H9 (cell line): Measurements from ENCODE around the gene STRN. TPM values are rescaled to one million over a fixed set of nuclear protein-coding genes. Genes with fewer than 3 reads are reported as not detected.

Source experiments
- DNase-seq: peaks from one replicate; pipeline ENCODE4 v3.0.0-alpha.2; 2017
- H2AFZ ChIP-seq: one replicate; pipeline ENCODE4 v1.6.1; 2013; ENCODE audit warnings: mild to moderate bottlenecking, low read length, control low read depth, moderate library complexity
- H2AK5ac ChIP-seq: 2 replicates; pipeline ENCODE4 v1.6.1; 2013; ENCODE audit warnings: low read length, control low read depth, mixed read lengths; ENCODE audit not compliant: insufficient read length
- H2BK120ac ChIP-seq: one replicate; pipeline ENCODE4 v1.6.1; 2013; ENCODE audit warnings: low read depth, mild to moderate bottlenecking, low read length, control low read depth, inconsistent platforms; ENCODE audit not compliant: poor library complexity, severe bottlenecking
- H2BK12ac ChIP-seq: 2 replicates; pipeline ENCODE4 v1.6.1; 2013; ENCODE audit warnings: low read length, control low read depth, mixed read lengths, low read depth; ENCODE audit not compliant: insufficient read length
- H2BK15ac ChIP-seq: 2 replicates; pipeline ENCODE4 v1.6.1; 2013; ENCODE audit warnings: low read depth, low read length, control low read depth
- H2BK20ac ChIP-seq: one replicate; pipeline ENCODE4 v1.6.1; 2013; ENCODE audit warnings: low read depth, mild to moderate bottlenecking, low read length, control low read depth, inconsistent platforms; ENCODE audit not compliant: poor library complexity, severe bottlenecking
- H2BK5ac ChIP-seq: 2 replicates; pipeline ENCODE4 v1.6.1; 2013; ENCODE audit warnings: low read length, control low read depth, mixed read lengths; ENCODE audit not compliant: insufficient read length
- H3K14ac ChIP-seq: 2 replicates; pipeline ENCODE4 v1.6.1; 2013; ENCODE audit warnings: low read length, control low read depth; ENCODE audit not compliant: insufficient read depth
- H3K18ac ChIP-seq: 2 replicates; pipeline ENCODE4 v1.6.1; 2013; ENCODE audit warnings: low read depth, mild to moderate bottlenecking, mixed read lengths, low read length, control low read depth; ENCODE audit not compliant: insufficient read length
- H3K23ac ChIP-seq: 2 replicates; pipeline ENCODE4 v1.6.1; 2013; ENCODE audit warnings: low read length, control low read depth, mixed read lengths, low read depth; ENCODE audit not compliant: insufficient read length
- H3K23me2 ChIP-seq: 2 replicates; pipeline ENCODE4 v1.6.1; 2013; ENCODE audit warnings: low read depth, mild to moderate bottlenecking, mixed read lengths, low read length, control low read depth; ENCODE audit not compliant: insufficient read length, poor library complexity, severe bottlenecking
- H3K27ac ChIP-seq: 2 replicates; pipeline ENCODE4 v1.5.1; 2013; ENCODE audit warnings: low read length, control low read depth, mixed read lengths, low read depth; ENCODE audit not compliant: insufficient read length
- H3K27me3 ChIP-seq: 2 replicates; pipeline ENCODE4 v1.6.1; 2013; ENCODE audit warnings: low read length, control low read depth, inconsistent platforms; ENCODE audit not compliant: insufficient read depth
- H3K4ac ChIP-seq: 2 replicates; pipeline ENCODE4 v1.6.1; 2013; ENCODE audit warnings: low read depth, mild to moderate bottlenecking, control low read depth, inconsistent platforms, low read length, moderate library complexity
- H3K4me1 ChIP-seq: 2 replicates; pipeline ENCODE4 v1.6.1; 2013; ENCODE audit warnings: low read length, control low read depth, inconsistent platforms; ENCODE audit not compliant: insufficient read depth
- H3K4me2 ChIP-seq: 2 replicates; pipeline ENCODE4 v1.6.1; 2013; ENCODE audit warnings: low read length, control low read depth, mixed read lengths; ENCODE audit not compliant: insufficient read length, insufficient read depth
- H3K56ac ChIP-seq: 2 replicates; pipeline ENCODE4 v1.6.1; 2013; ENCODE audit warnings: low read depth, mild to moderate bottlenecking, mixed read lengths, low read length, control low read depth; ENCODE audit not compliant: insufficient read length
- H3K79me1 ChIP-seq: 2 replicates; pipeline ENCODE4 v1.6.1; 2013; ENCODE audit warnings: low read depth, mild to moderate bottlenecking, moderate library complexity, low read length, control low read depth, inconsistent platforms; ENCODE audit not compliant: insufficient read depth, poor library complexity, severe bottlenecking
- H3K79me2 ChIP-seq: 2 replicates; pipeline ENCODE4 v1.6.1; 2013; ENCODE audit warnings: low read length, control low read depth, inconsistent platforms; ENCODE audit not compliant: insufficient read depth
- H3K9ac ChIP-seq: 2 replicates; pipeline ENCODE4 v1.6.1; 2013; ENCODE audit warnings: low read length, control low read depth, mixed read lengths; ENCODE audit not compliant: insufficient read length; ENCODE audit errors: extremely low read depth
- H3K9me3 ChIP-seq: one replicate; pipeline ENCODE4 v1.6.1; 2013; ENCODE audit warnings: low read depth, low read length, inconsistent platforms; ENCODE audit not compliant: control insufficient read depth
- H3T11ph ChIP-seq: one replicate; pipeline ENCODE4 v1.6.1; 2013; ENCODE audit warnings: mild to moderate bottlenecking, low read length, control low read depth, inconsistent platforms
- H4K20me1 ChIP-seq: one replicate; pipeline ENCODE4 v1.6.1; 2013; ENCODE audit not compliant: control insufficient read depth, insufficient read length, insufficient read depth
- H4K5ac ChIP-seq: 2 replicates; pipeline ENCODE4 v1.6.1; 2013; ENCODE audit warnings: low read depth, mild to moderate bottlenecking, mixed read lengths, low read length, control low read depth; ENCODE audit not compliant: insufficient read length
- H4K8ac ChIP-seq: replicated peaks from 2 replicates; pipeline ENCODE4 v1.6.1; 2013; ENCODE audit warnings: low read length, control low read depth, mixed read lengths, low read depth; ENCODE audit not compliant: insufficient read length
- H4K91ac ChIP-seq: 2 replicates; pipeline ENCODE4 v1.6.1; 2013; ENCODE audit warnings: low read depth, mild to moderate bottlenecking, moderate library complexity, mixed read lengths, low read length, control low read depth; ENCODE audit not compliant: insufficient read length
- H3K27ac Mint-ChIP-seq, 3 experiments: 2 replicates in 2 of 3; 3 replicates in 1 of 3; pipeline ENCODE4 v1.8.0; 2020 to 2021; ENCODE audit warnings: mixed read lengths in 3 of 3, mild to moderate bottlenecking in 1 of 3, moderate library complexity in 1 of 3
- H3K27me3 Mint-ChIP-seq: 2 replicates; pipeline ENCODE4 v1.8.0; 2021; ENCODE audit warnings: low read depth, mild to moderate bottlenecking, moderate library complexity, mixed read lengths
- H3K36me3 Mint-ChIP-seq, 3 experiments: 2 replicates in 2 of 3; 3 replicates in 1 of 3; pipeline ENCODE4 v1.8.0; 2020 to 2021; ENCODE audit warnings: low read depth in 3 of 3, mixed read lengths in 3 of 3; ENCODE audit not compliant: insufficient read depth in 1 of 3
- H3K4me1 Mint-ChIP-seq, 2 experiments: 2 replicates each; pipeline ENCODE4 v1.8.0; 2020; ENCODE audit warnings: mixed read lengths in 2 of 2
- H3K4me3 Mint-ChIP-seq, 2 experiments: 2 replicates in 1 of 2; 3 replicates in 1 of 2; pipeline ENCODE4 v1.8.0; 2020 to 2021; ENCODE audit warnings: mild to moderate bottlenecking in 2 of 2, mixed read lengths in 2 of 2, moderate library complexity in 1 of 2
- H3K9me3 Mint-ChIP-seq, 2 experiments: 2 replicates in 1 of 2; 3 replicates in 1 of 2; pipeline ENCODE4 v1.8.0; 2020; ENCODE audit warnings: mild to moderate bottlenecking in 2 of 2, mixed read lengths in 2 of 2, moderate library complexity in 1 of 2
- WGBS: extraction: QIAGEN DNeasy Blood & Tissue Kit; methylation state at CpG from one replicate; pipeline ENCODE4 v1.1.7; 2013; ENCODE audit warnings: missing lambda C conversion rate, low lambda C conversion rate, mixed read lengths; ENCODE audit not compliant: insufficient read length; ENCODE audit errors: extremely low coverage; 5-methylcytosine and 5-hydroxymethylcytosine counted together
- total RNA-seq: library from RNA; stranded (reverse); gene quantifications from 2 replicates; pipeline ENCODE4 v1.2.1, GENCODE V29; 2021
- TF ChIP-seq, protein P1 (sequence below): fragments of 200-600 bp; sonication (generic); conservative IDR thresholded peaks from 3 replicates; pipeline ENCODE4 v1.8.0; 2021; ENCODE audit warnings: antibody characterized with exemption, mild to moderate bottlenecking

STRN gene
- total RNA-seq, 1 experiment from 2014 or later: 31.7 TPM

DNA sequence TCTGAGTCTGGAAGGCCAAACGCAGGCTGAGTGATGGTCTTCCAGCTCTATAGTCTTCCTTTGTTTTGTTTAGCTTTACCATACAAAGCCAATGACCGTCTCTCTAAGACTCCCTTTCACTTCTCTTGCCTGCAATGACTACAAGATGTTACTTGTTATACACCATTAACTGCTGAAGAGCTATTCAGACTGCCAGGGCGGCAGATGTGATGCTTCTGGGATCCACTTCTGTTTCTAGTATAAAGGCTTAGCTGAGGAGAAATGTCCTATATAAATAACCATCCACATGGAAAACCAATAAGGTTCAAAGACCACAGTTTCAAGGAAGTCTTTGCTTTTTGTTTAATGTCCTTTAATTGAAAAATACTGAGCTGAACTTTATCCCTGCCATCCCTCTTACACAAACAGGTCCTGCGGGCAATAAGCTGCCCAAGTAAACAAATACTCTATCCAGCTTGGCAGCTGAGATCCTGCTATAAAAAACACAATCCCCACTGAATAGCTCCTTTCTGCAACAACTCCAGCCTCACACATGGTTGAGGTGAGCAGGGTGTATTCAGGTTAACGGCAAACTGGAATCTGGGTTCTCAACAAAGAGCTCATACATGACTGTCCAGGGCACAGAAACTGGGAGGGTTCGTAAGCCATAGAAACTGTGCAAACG, 145.3 kb downstream of the STRN start:
- Histone ChIP-seq H3K9me3 (no peaks in the 10 kb centered on the region), H3K27me3 (no peaks in the 10 kb centered on the region), H3T11ph (no peak overlapping the region), H4K91ac (no peak overlapping the region), H3K4me2 (no peak overlapping the region), H3K4ac (no peak overlapping the region), H2AFZ (no peak overlapping the region), H2BK120ac (no peak overlapping the region), H4K5ac (no peak overlapping the region), H4K20me1 (no peaks in the 10 kb centered on the region), H2BK12ac (no peak overlapping the region), H4K8ac (no peak overlapping the region), H2BK20ac (no peak overlapping the region), H2AK5ac (no peak overlapping the region), H2BK15ac (no peak overlapping the region), H3K18ac (no peak overlapping the region), H3K4me1 (0 out of 2 replicates have a peak, but pooled peaks cover 2% of the 10 kb centered on the region), H3K27ac (no peak overlapping the region), H3K79me2 (no peaks in the 10 kb centered on the region), H3K79me1 (no peaks in the 10 kb centered on the region), H3K9ac (no peak overlapping the region), H3K23ac (no peak overlapping the region), H3K14ac (no peak overlapping the region), H3K56ac (no peak overlapping the region), H3K23me2 (no peaks in the 10 kb centered on the region), H2BK5ac (no peak overlapping the region)
- TF ChIP-seq, protein P1, sequence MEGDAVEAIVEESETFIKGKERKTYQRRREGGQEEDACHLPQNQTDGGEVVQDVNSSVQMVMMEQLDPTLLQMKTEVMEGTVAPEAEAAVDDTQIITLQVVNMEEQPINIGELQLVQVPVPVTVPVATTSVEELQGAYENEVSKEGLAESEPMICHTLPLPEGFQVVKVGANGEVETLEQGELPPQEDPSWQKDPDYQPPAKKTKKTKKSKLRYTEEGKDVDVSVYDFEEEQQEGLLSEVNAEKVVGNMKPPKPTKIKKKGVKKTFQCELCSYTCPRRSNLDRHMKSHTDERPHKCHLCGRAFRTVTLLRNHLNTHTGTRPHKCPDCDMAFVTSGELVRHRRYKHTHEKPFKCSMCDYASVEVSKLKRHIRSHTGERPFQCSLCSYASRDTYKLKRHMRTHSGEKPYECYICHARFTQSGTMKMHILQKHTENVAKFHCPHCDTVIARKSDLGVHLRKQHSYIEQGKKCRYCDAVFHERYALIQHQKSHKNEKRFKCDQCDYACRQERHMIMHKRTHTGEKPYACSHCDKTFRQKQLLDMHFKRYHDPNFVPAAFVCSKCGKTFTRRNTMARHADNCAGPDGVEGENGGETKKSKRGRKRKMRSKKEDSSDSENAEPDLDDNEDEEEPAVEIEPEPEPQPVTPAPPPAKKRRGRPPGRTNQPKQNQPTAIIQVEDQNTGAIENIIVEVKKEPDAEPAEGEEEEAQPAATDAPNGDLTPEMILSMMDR: no peak
- H3K27ac Mint-ChIP-seq: peak overlapping the region in 1 of 3 experiments; percentile 36; a peak in 1 of 7 replicates
- no peaks in the 10 kb centered on the region; the same call in 1 of the 2 replicates for H3K27me3 Mint-ChIP-seq
- no peaks in the 10 kb centered on the region; a peak in 1 of 7 replicates for H3K36me3 Mint-ChIP-seq
- no peak for DNase-seq
- H3K4me1 Mint-ChIP-seq: peaks cover 25 to 26% of the 10 kb centered on the region in 2 experiments
- H3K4me3 Mint-ChIP-seq: no peak overlapping the region
- no peaks in the 10 kb centered on the region for H3K9me3 Mint-ChIP-seq
- WGBS: no CpG with 5 or more reads among the region's 7 CpGs
